AG09319 (cell line): ENCODE measurements around the gene MKRN2OS.

Experiments used
- DNase-seq: peaks from one replicate; pipeline ENCODE4 v3.0.0-alpha.2; 2010; ENCODE audit warnings: low read depth; ENCODE audit errors: extremely low read depth
- TF ChIP-seq, protein P1 (sequence below): IDR thresholded peaks from 2 replicates; pipeline ENCODE4 v1.5.1; 2011; ENCODE audit warnings: low read depth, mild to moderate bottlenecking, inconsistent platforms, low read length, moderate library complexity

MKRN2OS gene, protein sequence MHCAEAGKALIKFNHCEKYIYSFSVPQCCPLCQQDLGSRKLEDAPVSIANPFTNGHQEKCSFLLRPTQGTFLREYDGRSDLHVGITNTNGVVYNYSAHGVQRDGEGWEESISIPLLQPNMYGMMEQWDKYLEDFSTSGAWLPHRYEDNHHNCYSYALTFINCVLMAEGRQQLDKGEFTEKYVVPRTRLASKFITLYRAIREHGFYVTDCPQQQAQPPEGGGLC

DNA sequence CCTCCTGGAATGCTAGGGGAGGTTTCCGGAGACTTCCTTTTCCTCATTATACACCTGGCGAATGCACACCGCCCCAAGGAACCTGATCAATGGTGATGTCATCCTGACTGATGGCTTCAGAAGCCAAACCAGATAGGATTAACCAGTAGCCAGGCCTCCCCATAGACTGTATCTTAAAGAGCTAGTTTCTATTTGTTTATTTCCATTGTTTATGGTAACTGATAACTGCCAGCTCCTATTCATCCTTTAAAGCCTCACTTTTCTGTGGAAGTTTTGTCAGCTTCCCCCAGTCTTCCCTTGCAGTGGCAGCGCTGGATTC is at the start of gene MKRN2OS:
TSS of gene MKRN2OS (minus strand) at position 27 of the 319 bp plus-strand sequence. CDS start 35 bp downstream, outside the sequence.
- DNase-seq, result no peak
- TF ChIP-seq, protein P1, sequence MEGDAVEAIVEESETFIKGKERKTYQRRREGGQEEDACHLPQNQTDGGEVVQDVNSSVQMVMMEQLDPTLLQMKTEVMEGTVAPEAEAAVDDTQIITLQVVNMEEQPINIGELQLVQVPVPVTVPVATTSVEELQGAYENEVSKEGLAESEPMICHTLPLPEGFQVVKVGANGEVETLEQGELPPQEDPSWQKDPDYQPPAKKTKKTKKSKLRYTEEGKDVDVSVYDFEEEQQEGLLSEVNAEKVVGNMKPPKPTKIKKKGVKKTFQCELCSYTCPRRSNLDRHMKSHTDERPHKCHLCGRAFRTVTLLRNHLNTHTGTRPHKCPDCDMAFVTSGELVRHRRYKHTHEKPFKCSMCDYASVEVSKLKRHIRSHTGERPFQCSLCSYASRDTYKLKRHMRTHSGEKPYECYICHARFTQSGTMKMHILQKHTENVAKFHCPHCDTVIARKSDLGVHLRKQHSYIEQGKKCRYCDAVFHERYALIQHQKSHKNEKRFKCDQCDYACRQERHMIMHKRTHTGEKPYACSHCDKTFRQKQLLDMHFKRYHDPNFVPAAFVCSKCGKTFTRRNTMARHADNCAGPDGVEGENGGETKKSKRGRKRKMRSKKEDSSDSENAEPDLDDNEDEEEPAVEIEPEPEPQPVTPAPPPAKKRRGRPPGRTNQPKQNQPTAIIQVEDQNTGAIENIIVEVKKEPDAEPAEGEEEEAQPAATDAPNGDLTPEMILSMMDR, result no peak

DNA sequence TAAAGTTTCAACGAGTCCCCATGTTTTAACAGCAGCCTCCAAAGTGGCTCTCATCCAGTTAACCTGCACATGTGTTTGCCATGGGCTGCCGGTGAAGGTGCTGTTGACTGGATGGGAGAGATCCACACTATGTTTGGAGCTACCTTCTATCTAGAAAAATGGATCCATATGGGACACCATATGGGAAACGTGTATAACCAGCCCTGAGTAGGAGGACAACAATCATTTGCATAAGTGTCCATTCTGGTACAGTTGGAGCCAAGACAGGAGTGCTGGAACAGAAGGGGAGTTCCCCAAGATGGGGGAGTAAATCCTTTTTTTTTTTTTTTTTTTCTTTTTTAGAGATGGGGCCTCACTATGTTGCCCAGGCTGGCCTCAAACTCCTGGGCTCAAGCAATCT is 48.2 kb upstream of the MKRN2OS start:
- TF ChIP-seq, protein P1, result no peak
- DNase-seq, result no peak

DNA sequence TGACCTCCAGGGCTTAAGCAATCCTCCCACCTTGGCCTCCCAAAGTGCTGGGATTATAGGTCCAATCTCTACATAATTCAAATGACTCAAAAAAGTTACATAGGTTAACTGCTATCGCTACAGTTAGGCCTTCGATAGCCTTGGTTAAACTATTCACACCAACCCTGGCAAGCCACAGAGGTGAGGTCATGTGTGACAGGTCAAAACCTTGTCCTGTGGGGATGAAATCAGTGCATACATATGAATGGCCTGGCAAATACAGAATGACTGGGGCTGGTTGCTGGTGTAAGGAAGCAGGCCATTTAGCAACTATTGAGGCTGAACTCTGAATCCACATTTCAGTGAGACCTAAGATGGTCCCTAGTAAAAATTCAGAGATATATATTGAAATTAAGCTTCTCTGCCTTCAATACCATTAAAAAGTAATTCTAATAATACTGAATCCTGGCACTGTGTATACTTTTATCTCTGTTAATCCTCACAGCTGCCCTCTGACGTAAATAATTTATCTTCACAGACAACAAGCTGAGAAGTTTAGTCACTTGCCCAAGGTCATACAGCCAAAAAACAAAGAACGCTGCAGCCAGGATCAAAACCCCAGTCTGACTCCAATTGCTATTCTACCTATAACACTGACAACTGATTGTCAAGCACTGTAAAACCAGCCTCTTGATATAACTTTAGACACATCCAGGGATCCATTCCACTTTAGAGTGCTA is 46.9 kb upstream of the MKRN2OS start:
- DNase-seq, result no peak
- TF ChIP-seq, protein P1, result no peak

DNA sequence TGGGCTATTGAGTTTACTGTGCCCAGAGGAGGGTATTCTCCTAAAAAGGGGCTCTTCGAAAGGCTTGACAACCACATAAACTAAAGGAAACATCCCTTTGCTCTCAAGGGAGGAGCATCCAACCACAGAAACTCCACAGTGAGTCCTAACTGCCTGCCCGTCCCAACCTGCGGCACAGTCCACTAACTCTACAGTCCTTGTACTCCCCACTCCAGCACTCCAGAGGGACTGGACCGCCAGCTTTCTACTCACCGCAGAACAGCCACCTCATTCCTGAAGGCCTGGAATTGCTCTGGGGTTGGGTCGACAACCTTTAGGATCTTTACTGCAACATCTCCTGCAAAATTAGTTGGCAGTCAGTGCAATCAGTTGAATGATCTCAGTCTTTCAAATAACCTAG is 46.2 kb upstream of the MKRN2OS start:
- TF ChIP-seq, protein P1, result no peak
- no peak for DNase-seq

DNA sequence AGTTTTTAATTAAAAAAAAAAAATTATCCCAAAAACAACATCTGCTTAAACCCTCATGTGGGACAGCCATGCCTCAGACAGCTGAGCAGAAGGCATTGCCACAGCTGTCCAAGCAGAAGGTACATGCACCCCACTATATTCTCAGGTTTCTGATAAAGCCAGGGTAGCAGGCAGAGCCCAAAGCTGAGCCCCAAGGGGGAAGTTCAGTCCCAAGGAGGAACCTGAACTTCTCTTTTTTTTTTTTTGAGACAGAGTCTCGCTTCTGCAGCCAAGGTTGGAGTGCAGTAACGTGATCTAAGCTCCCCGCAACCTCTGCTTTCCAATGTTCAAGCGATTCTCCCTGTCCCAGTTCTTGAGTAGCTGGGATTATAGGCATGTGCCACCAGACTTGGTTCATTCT is 44.8 kb upstream of the MKRN2OS start:
- no peak for DNase-seq

DNA sequence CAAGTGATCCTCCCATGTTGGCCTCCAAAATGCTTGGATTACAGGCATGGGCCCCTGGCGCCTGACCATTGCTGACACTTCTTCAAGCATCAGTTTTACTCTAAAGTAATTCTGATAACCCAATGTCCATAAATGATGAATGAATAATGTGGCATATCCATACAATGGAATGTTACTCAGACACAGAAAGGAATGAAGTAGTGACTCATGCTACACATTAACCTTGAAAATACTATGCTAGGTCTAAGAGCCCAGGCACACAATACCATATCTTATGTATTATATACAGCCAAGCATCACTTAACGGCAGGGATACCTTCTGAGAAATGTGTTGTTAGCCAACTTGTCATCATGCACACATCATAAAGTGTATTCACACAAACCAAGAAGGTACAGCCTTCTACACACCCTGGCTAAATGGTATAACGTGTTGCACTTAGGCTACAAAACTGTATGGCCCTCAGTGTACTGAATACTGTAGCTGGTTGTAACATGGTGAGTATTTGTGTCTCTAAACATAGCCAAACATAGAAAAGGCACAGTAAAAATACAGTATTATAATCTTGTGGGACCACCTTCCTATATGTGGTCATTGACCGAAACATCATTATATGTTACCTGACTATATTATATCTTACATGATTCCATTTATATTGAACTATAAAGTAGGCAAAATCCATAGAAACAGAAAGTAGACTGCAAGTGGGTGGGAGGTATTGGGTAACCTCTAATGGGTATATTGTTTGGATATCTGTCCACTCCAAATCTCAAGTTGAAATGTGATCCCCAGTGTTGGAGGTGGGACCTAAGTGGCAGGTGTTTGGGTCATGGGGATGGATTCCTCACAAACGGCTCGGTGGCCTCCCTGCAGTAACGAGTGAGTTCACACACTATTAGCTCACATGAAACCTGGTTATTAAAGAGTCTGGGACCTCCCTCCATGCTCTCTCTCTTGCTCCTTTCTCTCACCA is 43.0 kb upstream of the MKRN2OS start:
- DNase-seq, result no peak
- TF ChIP-seq, protein P1, result no peak

More for the DNA sequence above, 44.8 kb upstream of the MKRN2OS start:
- TF ChIP-seq, protein P1, result no peak
